Epithelial cell of proximal tubule (primary cell): ENCODE data around the gene MZT2A. TPM values are rescaled to one million over a fixed set of nuclear protein-coding genes. Genes with fewer than 3 reads are reported as not detected.
"Not testable (repeated sequence)": the region's sequence is repeated elsewhere in the genome, so short reads cannot be mapped to it uniquely, and the experiment has no call there.

Experiments
- DNase-seq: peaks from one replicate; pipeline ENCODE4 v3.0.0-alpha.2; 2011; ENCODE audit warnings: low read depth
- H3K4me3 ChIP-seq: 2 replicates; pipeline ENCODE4 v1.5.1; 2011; ENCODE audit warnings: low read depth, mild to moderate bottlenecking, low read length
- CTCF ChIP-seq: conservative IDR thresholded peaks from 2 replicates; pipeline ENCODE4 v1.5.1; 2012; ENCODE audit warnings: low read depth, mild to moderate bottlenecking, low read length
- total RNA-seq: library from RNA; depleted of rRNA; stranded (reverse); fragments of >200 nt; gene quantifications from 2 replicates; pipeline ENCODE4 v1.2.3, GENCODE V29; 2015

Gene MZT2A
- total RNA-seq, 1 donor from 2014 or later: 362 TPM

GRCh38 chr2:131525256-131525655 lies 33.1 kb upstream of the MZT2A start:
- not testable (repeated sequence) for DNase-seq, H3K4me3 ChIP-seq

- no peak overlapping the region for H3K4me3 ChIP-seq
- DNase-seq: no peak
- no peak for TF ChIP-seq CTCF
These were observed 30.0 kb upstream of the MZT2A start for GRCh38 chr2:131521961-131522781.

- DNase-seq, H3K4me3 ChIP-seq: not testable (repeated sequence)
These were observed 29.3 kb upstream of the MZT2A start for GRCh38 chr2:131521524-131521923.

GRCh38 chr2:131520526-131520925 lies 28.3 kb upstream of the MZT2A start:
- H3K4me3 ChIP-seq: no peak overlapping the region
- DNase-seq: no peak
- no peak for TF ChIP-seq CTCF

GRCh38 chr2:131519871-131520470 lies 27.8 kb upstream of the MZT2A start:
- DNase-seq, H3K4me3 ChIP-seq: not testable (repeated sequence)

- no peak overlapping the region for H3K4me3 ChIP-seq
- no peak for DNase-seq
- TF ChIP-seq CTCF: no peak
These were observed 27.3 kb upstream of the MZT2A start for GRCh38 chr2:131519466-131519865.

GRCh38 chr2:131518531-131518930 lies 26.3 kb upstream of the MZT2A start:
- not testable (repeated sequence) for DNase-seq, H3K4me3 ChIP-seq

GRCh38 chr2:131517856-131518255 lies 25.7 kb upstream of the MZT2A start:
- DNase-seq, H3K4me3 ChIP-seq: not testable (repeated sequence)

GRCh38 chr2:131517106-131517831 lies 25.1 kb upstream of the MZT2A start:
- no peak overlapping the region for H3K4me3 ChIP-seq
- no peak for DNase-seq
- TF ChIP-seq CTCF: no peak
